NCI-H2196 (cell line): ENCODE measurements around the gene HIBADH.
"Not testable (repeated sequence)": the region's sequence is repeated elsewhere in the genome, so short reads cannot be mapped to it uniquely, and the experiment has no call there.

Source experiments
- DNase-seq: peaks from one replicate; lab custom pipeline; 2025; ENCODE audit not compliant: unreplicated experiment; lab: John Stamatoyannopoulos, UW

HIBADH gene

DNA sequence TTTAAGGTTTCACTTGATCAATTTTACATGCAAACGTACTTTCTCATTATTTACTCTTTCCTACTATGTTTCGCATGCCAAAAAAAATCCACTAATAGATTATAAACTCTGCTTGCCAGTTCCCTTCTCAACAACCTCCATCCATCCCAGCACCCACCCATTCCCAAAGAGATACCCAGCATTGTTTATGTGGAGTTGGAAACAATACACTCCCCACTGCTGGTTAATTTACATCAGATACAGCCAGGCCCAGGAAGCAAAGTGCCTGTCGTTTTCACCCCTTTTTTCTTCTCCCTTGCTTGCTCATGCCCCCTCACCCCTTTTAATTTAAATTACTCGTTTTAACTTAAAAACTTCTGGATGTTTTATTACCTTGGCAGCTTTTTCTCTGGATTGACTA lies 59.9 kb downstream of the HIBADH start:
- no peak for DNase-seq

DNA sequence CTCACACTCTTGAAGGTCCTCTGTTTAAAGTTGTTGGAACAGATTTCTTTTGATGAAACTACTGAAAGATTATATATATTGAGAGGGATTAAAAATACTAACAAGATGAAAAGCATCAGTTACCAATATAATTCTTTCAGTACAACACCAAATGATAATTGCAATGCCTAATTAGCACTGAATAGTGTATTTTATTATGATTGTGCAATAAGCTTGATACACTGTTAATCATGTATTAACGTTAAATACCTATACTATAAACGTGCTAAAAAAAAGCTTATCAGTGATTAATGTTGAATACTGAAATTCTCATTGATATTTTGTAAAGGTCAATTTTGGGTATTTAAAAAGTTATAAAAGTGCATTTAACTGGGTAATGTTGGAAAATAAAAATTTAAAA lies 61.5 kb downstream of the HIBADH start:
- DNase-seq: no peak

DNA sequence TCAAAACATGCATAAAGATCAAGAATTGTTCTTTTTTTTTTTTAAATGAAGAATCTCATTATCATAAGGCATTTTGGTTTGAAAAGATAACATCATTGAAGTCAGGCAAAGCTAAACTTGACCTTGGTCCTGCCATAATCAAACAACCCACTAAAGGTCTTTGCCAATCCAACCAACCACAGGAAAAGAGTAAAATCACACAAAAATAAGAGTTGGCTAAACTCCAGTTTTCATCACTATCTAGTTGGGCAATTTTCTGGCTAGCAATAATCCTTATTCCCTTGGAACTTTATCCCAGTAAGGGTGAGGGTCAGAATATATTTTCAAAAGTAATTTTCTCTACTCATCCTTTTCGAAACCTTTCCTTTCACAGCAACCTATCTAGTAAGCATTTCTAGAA lies 62.4 kb downstream of the HIBADH start:
- no peak for DNase-seq

DNA sequence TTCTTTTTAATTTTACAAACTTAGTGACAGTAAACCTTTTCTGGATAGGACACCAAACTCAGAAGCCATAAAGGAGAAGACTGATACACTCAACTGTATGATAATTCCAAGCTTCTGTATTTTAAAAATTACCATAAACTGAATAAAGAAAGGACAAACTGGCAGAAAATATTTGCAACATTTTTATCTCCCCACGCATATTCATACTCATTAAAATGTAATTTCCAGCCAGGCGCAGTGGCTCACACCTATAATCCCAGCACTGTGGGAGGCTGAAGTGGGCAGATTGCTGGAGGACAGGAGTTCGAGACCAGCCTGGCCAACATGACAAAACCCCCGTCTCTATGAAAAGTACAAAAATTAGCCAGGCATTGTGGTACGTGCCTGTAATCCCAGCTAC lies 67.7 kb downstream of the HIBADH start:
- DNase-seq: no peak

DNA sequence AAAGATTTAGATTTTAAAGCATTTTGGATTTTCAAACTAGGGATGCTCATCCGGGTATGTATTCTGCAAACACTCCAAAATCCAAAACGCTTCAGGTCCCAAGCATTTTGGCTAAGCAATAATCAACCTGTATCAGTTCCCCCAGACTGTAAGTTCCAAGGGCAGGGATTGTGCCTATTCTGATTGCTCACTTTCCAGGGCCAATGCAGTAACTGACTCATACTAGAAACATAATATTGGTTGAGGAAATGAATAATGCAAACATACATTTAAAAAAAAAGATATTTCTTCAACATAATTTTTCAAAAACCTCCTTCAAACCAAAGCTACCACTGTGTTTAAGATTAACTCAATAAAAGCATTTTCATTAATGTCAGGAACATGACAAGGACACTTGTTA lies 69.5 kb downstream of the HIBADH start:
- no peak for DNase-seq

DNA sequence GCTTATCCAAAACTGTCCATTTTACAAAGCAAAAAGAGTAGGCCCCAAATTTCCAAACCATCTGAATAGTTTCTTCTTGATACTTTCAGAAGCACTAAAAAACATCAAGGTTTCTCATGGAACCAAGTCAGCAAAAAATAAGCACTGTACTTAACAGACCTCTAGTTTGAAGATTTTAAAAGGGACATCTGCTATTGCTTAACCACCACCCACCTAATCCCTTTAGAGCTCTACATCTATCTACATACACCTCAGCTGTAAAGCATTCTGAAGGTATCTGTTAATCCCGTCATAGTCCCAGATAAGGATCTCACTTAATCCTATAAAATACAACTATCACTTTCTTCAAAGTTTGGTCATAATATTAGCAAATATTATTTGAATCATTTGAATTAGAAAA lies 72.3 kb downstream of the HIBADH start:
- DNase-seq: no peak

DNA sequence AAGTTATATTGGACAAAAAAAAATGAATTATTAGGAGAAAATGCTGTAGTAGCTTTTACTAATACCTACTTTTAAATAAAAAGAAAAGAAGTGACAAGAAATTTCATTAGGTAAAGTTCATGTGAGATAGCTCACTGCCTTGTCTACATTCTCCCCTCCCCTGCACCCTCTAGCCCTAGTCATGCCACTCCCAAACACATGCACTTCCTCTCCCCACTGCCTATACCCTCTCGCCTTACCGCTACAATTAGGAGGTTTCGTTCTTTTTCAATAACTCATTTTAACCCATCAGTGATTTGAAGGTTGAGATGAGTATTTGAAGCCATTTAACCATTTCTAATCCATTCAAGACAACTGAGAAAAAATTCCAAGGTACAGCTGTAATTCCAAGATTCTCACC lies 75.3 kb downstream of the HIBADH start:
- no peak for DNase-seq

DNA sequence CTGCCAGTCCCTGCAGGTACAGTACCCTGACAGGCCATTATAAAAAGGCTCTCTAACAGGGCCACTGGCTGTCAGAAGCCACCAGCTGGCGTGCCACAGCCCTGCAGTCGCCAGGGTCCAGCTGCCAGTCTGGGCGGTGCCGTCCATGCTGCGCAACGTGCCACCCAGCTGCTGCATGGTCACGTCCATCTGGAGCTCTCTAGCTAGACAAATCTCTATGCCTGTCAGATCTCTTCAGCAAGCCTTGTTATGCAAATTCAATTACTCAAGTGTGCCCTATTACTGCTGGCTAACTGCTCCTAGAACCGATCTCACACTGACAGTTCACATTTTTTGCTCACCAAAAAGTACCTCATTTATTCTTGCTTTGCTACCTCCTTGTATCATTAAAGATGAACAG lies 75.9 kb downstream of the HIBADH start:
- DNase-seq: peak; percentile 53

DNA sequence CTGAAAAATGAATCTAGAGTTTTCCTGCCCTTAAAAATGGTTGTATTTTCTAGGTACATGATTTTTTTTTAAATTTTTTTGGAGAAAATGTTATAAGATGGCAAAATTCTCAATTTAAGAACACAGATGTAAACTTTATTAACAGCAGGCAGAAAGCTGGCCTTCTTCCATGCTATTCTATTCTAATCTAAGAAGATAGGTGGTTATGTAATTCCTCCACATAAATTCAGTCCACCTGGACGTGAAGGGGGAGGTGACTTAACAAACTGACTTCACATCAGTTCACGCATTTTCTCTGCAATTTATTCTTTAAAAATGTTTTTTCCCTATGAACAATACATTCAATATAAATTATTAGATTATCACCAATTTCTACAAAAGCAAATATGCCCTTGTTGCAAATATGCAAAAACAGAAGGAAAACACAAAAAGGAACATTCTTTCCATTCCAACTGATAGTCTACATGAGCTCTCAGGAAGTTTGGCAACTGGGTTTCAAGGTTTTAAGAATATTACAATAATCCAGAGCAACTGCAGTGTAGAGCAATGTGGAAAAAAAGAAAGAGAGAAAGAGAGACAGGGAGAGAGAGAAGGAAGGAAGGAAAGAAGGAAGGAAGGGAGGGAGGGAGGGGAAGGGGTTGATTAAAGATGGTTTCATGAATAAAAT lies 76.8 kb downstream of the HIBADH start:
- DNase-seq: no peak

DNA sequence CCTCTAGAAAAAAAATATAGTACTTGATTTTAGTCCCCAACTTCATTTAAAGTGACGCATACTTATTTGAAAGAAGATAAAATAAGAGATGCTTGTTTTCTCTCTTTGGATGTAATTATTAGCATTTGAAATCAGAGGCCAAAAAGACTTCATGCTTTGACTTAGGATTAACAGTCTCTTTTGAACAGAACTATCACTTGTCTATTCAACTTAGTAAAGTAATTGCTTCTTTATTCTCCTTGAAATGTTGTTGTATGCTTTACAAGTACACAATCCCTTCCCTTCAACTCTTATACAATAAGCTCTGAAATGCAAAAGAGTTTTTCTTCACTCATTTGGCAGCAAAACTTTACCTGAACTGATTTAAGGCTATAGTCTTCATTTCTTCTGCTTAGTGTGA lies 80.8 kb downstream of the HIBADH start:
- no peak for DNase-seq

DNA sequence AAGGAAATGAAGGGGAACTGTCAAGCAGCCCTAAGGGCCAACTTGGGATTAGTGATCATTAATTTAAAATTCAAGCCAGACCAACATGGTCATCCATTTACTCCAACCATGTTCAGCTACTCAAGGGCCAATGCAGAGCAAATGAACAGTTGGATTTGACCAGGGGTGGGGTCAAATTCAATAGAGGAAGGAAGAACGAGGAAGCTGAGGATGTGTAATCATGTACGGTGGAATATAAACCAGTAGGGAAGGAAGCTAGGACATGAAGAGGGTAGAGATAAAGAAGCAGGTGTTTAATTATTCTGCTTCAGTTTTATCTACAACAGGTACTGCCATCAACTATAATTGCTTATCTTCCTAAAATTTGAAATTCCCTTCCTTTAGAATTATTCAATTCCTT lies 81.6 kb downstream of the HIBADH start:
- DNase-seq: no peak

DNA sequence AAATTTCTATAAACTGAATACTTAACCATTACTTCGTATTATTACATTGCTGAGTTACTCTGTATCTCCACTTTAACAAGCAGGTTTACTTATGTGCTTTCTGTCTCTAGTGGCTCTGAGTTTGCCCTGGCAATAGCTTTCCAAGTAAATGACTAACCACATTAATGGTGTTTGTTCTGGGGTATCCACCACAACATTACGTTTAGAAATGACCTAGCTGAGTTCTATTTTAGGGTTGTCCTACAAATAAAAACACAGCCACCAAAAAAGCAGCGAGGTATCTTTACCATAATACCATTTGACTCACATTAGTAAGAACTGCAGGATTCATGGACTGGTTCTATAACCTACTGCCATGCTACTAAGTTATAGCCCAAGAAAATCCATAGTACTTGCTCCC lies 83.1 kb downstream of the HIBADH start:
- DNase-seq: no peak

DNA sequence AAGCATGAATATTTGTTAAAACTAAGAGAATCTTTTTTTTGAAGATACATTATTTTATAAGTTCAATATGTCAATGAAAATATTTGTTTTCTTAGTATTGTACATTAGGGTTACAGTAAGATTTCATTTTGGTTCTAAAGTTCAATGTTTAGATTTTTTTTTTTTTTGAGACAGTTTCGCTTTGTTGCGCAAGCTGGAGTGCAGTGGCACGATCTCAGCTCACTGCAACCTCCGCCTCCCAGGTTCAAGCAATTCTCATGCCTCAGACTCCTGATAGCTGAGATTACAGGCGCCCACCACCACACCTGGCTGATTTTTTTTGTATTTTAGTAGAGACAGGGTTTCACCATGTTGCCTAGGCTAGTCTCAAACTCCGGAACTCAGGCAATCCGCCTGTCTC lies 84.5 kb downstream of the HIBADH start:
- DNase-seq: not testable (repeated sequence)

DNA sequence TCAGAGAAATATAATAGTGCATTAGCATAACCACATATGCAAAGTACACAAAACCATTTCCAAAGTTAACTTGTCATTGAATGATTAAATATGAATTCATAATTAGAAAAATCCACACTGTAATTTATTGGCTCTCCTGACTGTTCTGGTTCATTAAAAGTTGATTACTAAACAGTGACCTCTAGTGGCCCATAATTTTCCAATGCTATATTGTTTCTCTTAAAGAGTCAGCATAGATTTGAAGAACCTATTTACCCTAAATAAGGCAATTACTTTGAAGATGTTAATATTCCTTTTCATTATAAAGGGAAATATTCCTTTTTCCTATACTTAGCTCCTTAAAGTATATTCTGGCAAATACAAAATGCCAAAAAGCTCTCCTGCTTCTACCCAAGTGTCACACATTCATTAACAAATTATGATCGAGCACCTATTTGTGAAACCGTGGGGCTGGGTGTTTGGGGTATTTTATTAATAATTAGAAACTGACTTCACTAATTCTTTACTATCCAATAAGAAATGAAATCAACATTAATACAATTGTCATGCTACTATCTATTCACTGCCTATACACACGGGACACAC lies 86.2 kb downstream of the HIBADH start:
- peak; percentile 44 for DNase-seq

DNA sequence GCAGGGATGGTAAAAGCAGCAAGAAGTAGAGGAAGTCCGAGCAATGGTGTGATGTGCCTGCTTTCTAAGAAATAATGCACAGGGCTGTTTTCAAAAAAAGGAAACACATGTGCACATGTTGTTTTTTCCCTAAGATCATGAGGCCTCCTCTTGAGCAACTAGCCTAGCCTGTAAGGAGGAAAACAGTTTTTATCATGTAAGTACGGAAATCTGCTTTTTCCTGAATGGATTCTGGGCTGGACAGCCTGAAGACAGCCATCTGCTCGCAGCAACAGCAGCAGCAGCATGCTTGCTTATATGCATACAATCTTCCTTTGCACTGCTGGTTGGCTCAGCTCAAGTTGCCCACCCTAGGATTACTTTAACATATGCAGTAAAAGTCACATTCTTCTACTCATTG lies 87.1 kb downstream of the HIBADH start:
- no peak for DNase-seq

DNA sequence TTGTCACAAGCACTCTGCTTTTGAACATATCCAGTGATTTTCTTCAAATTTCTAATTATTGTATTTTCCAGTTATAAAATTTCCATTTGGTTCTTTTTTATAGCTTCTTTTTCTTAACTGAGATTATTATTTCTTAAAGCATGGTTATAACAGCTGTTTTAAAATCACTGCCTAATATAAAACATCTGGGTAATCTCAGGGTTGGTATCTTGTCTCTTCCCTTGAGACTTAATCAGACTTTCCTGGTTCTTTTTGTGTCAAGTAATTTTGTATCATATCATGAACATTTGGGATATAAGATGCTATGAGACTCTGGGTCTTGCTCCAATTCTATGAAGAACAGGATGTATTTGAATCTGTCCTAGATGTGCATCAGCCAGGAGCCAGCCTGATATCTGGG lies 93.6 kb downstream of the HIBADH start:
- DNase-seq: no peak

DNA sequence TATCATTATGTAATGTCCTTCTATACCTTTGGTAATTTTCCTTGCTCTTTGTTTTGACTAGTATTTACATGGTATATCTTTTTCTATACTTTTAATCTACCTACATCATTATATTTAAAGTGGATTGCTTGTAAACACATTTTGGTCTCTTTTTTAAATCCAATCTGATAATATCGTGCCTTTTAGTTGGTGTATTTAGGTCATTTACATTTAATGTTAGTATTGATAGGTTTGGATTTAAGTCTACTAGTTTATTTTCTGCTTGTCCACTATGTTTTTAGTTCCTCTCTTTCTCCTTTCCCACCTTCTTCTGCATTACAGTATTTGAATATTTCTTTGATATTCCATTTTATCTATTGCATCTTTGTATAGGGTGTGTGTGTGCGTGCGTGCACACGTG lies 95.4 kb downstream of the HIBADH start:
- no peak for DNase-seq

DNA sequence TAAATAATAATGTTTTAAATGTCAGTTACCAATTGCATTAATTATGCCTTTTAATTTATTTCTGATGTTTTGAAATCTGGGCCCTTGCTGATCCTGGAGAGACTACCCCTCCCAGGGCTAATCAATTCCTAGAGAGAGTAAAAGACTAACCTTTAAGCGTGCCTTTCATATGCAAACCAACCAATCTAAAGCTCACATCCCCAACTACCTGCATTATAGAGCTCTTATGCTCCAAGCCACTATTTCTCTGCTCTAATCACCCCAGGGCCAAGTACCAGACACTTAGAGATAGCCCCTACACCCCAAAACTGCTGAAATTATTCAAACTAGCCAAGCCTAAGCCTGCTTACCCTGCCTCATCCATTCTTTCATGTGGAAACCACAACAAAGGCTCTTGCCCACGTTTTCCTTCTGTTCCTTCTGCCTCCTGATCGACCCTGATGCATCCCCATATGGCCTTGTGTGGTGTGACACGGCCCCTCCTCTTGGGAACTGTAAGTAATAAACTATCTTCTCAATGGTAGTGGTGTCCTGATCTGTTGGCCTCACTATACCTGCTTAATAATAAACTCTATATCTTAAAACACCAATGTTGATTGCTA lies 97.7 kb downstream of the HIBADH start:
- DNase-seq: no peak

DNA sequence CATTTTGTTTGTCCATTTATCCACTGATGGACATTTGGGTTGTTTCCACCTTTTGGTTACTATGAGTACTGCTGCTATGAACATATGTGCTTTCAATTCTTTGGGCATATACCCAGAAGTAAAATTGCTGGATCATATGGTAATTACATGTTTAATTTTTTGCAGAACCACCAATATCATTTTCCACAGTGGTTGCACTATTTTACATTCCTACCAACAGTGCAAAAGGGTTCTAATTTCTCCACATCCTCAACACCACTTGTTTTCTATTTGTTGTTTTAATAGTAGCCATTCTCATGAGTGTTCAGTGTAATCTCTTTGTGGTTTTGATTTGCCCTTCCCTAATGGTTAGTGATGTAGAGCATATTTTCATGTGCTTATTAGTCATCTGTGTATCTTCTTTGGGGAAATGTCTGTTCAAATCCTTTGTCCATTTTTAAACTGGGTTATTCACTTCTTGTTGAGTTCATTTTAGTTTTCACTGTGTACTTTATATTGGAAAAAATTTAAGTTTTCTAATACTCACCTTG lies 101.9 kb downstream of the HIBADH start:
- no peak for DNase-seq

DNA sequence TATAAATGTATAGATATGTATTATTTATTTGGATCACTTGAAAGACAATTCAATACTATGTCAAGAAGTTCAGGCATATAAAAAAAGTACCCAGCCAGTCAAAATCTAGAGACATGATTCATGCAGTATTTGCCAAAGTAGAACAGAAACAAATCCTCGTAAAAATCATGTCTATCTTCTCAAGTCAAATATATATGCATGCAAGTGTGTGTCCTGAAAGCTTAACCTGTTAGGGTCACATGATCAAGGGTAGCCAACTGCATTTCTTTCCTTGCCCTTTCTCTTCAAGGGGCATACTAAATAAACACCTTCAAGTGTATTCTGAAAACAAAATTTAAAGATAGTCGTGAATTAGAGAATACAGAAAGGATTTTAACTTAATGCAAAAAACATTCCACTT lies 107.0 kb downstream of the HIBADH start:
- no peak for DNase-seq

DNA sequence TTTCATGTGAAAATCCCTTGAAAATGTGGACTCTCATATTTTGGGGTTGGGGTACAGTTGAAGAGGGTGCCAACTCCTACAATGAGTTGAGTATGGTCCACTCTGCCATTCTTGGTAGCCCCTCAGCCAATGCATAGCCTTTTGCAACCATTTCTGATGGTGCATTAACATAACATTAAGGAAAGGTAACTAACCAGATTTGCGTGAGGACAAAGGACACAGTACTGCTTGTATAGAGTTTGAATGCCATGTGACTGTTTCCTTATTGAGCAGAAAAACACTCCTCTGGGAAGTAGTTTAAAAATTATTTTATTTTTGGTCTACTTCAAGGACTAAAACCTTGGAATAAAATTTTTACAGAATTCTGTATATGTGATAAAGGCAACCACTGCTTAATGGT lies 107.9 kb downstream of the HIBADH start:
- DNase-seq: no peak

DNA sequence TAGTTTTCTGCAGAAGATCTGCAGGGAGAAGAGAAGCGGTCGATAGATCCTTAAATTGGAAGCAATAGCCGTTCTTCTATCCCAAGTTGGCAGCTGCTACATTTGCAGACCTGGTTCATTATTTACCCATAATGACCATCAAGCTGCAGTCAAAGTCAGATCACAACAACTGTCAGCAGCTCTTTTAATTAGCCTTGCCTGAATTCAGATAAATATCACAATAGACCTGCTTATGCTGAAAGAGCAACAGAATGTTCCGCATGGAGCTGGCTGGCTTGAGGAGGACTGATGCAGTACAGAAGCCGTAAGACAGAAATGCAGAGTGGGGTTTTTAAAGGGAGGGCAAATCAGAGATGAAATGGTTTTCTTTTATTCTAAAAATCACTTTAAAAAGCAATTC lies 109.4 kb downstream of the HIBADH start:
- no peak for DNase-seq
